Measurements from ENCODE around the gene TNFRSF4.
A peak's percentile ranks its signal among the peaks of the same experiment; 100 is the strongest.

TNFRSF4 gene

DNA sequence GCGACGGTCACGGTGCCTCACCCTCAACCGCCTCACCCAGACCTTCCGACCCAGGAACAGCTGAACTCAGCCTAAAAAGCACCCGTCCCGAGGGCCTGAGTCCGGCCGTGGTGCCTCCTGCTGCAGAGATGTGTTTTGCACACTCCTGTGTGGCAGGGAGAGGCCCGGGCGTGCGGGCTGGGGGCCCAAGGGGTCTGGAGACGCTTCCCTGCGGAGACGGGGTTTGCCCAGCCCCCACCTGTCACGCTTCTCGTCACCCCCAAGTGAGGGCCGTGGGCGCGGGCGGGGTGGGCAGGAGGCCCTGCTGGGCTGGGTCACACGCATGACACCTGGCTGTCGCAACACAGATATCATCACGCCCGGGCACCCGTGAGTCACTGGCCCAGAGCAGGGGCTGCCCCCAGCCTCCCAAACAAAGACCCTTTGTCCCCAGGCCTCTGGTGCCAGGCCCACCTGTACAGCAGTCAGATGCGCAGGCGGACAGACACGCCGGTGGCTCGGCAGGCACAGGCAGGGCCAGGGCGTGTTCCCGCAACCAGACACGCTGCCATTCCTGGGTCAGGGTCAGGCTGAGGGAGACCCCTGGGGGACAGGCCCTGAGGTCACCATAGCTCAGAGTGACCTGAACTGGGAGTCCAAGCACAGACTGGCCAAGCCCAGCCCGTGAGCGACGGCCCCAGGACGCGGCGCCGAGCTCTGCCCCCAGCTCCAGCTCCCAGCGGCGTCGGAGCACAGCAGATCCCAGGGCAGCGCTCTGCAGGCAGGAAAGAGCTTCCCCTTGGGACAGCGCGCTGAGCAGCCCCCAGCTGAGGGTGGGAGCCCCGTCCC, 24.1 kb upstream of the TNFRSF4 start:
- Histone ChIP-seq H3K36me3 (ENCODE audit: low read depth) (peaks cover 6% of the 10 kb centered on the region), H3K27me3 (ENCODE audit: insufficient read depth, poor library complexity, severe bottlenecking) (no peaks in the 10 kb centered on the region), H3K4me1 (ENCODE audit: insufficient read depth, poor library complexity, severe bottlenecking) (peaks cover 10% of the 10 kb centered on the region), H3K4me3 (ENCODE audit: severe bottlenecking) (no peak overlapping the region), H3K27ac (ENCODE audit: poor library complexity, severe bottlenecking) (peak overlapping the region; percentile 2), H3K9me3 (ENCODE audit: severe bottlenecking) (no peaks in the 10 kb centered on the region)
- no peak for DNase-seq (ENCODE audit: low spot score)
- peak; percentile 13 for ATAC-seq (ENCODE audit: low read depth)
- TF ChIP-seq, protein P1, sequence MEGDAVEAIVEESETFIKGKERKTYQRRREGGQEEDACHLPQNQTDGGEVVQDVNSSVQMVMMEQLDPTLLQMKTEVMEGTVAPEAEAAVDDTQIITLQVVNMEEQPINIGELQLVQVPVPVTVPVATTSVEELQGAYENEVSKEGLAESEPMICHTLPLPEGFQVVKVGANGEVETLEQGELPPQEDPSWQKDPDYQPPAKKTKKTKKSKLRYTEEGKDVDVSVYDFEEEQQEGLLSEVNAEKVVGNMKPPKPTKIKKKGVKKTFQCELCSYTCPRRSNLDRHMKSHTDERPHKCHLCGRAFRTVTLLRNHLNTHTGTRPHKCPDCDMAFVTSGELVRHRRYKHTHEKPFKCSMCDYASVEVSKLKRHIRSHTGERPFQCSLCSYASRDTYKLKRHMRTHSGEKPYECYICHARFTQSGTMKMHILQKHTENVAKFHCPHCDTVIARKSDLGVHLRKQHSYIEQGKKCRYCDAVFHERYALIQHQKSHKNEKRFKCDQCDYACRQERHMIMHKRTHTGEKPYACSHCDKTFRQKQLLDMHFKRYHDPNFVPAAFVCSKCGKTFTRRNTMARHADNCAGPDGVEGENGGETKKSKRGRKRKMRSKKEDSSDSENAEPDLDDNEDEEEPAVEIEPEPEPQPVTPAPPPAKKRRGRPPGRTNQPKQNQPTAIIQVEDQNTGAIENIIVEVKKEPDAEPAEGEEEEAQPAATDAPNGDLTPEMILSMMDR (IDR thresholded peaks at IDR 0.05; ENCODE audit: poor library complexity, severe bottlenecking) = no peak

DNA sequence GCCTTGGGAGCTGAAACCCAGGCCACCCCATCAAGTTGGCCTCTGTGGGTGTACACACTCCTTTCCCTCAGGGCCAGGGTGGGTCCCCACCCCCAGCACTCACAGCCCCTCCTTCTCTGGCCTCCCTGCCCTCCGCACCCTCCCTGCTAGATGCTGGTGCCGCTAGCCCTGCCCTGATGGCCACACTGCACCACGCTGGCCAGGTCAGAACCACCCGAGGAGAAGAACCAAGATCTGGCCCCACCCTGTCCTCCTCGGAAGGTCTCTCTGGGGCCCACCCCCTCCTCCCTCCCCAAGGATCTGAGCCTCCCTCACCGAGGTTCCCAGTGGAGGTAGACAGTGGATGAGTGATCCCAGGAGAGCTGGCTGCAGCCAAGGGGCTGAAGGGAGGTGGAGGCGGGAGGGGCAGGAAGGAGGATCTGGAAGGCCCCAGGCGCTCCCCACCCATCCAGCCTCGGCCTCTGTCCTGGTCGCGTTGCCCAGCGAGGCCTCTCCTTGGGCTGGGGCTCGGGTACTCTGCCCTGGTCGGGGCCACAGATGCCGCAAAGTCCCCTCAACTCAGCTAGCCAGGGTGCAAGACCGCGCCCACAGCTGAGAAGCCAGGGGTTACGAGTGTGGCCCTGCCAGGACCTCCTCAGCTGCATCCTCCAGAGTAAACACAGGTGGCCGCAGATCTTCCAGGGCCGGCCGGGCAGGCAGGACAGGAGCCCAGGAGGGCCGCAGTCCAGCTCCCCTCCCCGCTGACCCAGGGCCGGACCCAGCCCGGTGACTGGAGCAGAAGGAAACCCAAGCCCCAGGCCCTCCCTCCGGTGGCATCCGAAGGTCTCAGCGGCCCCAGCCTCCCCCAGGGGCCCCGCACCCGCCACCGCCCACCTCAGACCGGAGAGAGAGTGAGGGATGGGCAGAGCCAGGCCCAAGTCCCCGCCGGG, 23.3 kb upstream of the TNFRSF4 start:
- no peak for ATAC-seq (ENCODE audit: low read depth)
- peaks cover 10% of the 10 kb centered on the region for H3K4me1 ChIP-seq (ENCODE audit: insufficient read depth, poor library complexity, severe bottlenecking)
- H3K36me3 ChIP-seq (ENCODE audit: low read depth) = peaks cover 6% of the 10 kb centered on the region
- TF ChIP-seq, protein P1 (IDR thresholded peaks at IDR 0.05; ENCODE audit: poor library complexity, severe bottlenecking) = no peak
- no peaks in the 10 kb centered on the region for H3K9me3 ChIP-seq (ENCODE audit: severe bottlenecking)
- H3K27ac ChIP-seq (ENCODE audit: poor library complexity, severe bottlenecking) = peak overlapping the region; percentile 2
- H3K4me3 ChIP-seq (ENCODE audit: severe bottlenecking) = no peak overlapping the region
- H3K27me3 ChIP-seq (ENCODE audit: insufficient read depth, poor library complexity, severe bottlenecking) = no peaks in the 10 kb centered on the region
- no peak for DNase-seq (ENCODE audit: low spot score)

GRCh38 chr1:1236176-1236763, 22.3 kb upstream of the TNFRSF4 start:
- H3K27me3 ChIP-seq (ENCODE audit: insufficient read depth, poor library complexity, severe bottlenecking) = no peaks in the 10 kb centered on the region
- no peak for DNase-seq (ENCODE audit: low spot score)
- H3K4me3 ChIP-seq (ENCODE audit: severe bottlenecking) = no peak overlapping the region
- H3K9me3 ChIP-seq (ENCODE audit: severe bottlenecking) = no peaks in the 10 kb centered on the region
- no peak overlapping the region for H3K27ac ChIP-seq (ENCODE audit: poor library complexity, severe bottlenecking)
- peaks cover 10% of the 10 kb centered on the region for H3K4me1 ChIP-seq (ENCODE audit: insufficient read depth, poor library complexity, severe bottlenecking)
- peaks cover 6% of the 10 kb centered on the region for H3K36me3 ChIP-seq (ENCODE audit: low read depth)
- TF ChIP-seq, protein P1 (IDR thresholded peaks at IDR 0.05; ENCODE audit: poor library complexity, severe bottlenecking) = no peak
- no peak for ATAC-seq (ENCODE audit: low read depth)

DNA sequence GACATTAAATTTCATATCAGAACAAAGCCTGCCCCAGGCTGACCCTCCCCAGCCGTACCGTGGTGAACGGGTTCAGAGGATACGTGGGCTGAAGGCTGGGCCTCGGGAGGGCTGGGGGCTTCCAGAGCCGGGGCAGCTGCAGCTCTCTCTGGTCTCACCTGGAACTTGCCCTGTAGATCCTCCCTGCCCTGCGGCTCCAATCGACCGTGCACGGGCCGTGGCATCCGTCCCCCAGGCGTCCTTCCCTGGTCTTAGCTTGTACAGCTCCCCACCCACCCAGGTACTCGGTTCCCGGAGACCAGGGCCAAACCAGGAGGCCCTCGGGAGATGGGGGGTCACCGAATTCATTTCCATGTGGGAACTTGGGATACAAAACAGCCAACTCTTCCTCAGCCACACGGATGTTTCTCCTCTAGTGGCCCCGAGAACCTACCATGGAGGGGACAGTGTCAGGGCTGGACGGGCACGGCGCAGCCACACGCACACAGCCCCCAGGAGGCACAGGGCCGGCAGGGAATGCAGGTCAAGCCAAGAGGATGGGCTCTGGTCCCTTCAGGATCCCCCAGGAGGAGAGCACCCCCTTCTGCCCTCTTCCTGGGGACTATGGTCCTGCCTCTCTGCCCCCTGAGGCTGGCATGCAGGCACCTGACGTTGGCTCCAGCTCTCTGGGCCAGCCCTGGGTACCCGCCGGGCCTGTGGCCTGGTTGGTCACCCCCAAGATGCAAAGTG, 21.2 kb upstream of the TNFRSF4 start:
- H3K36me3 ChIP-seq (ENCODE audit: low read depth) = peaks cover 6% of the 10 kb centered on the region

More for the DNA sequence above, 21.2 kb upstream of the TNFRSF4 start:
- DNase-seq (ENCODE audit: low spot score) (no peak), ATAC-seq (ENCODE audit: low read depth) (no peak)
- no peak overlapping the region for H3K27ac ChIP-seq (ENCODE audit: poor library complexity, severe bottlenecking)
- no peak overlapping the region for H3K4me3 ChIP-seq (ENCODE audit: severe bottlenecking)
- TF ChIP-seq, protein P1 (IDR thresholded peaks at IDR 0.05; ENCODE audit: poor library complexity, severe bottlenecking) = no peak
- H3K4me1 ChIP-seq (ENCODE audit: insufficient read depth, poor library complexity, severe bottlenecking) = peaks cover 10% of the 10 kb centered on the region
- H3K9me3 ChIP-seq (ENCODE audit: severe bottlenecking) = no peaks in the 10 kb centered on the region
- no peaks in the 10 kb centered on the region for H3K27me3 ChIP-seq (ENCODE audit: insufficient read depth, poor library complexity, severe bottlenecking)
